ENCODE data around the gene CARMIL3.
"Not testable (repeated sequence)": the region's sequence is repeated elsewhere in the genome, so short reads cannot be mapped to it uniquely, and the experiment has no call there.

The CARMIL3 gene

DNA sequence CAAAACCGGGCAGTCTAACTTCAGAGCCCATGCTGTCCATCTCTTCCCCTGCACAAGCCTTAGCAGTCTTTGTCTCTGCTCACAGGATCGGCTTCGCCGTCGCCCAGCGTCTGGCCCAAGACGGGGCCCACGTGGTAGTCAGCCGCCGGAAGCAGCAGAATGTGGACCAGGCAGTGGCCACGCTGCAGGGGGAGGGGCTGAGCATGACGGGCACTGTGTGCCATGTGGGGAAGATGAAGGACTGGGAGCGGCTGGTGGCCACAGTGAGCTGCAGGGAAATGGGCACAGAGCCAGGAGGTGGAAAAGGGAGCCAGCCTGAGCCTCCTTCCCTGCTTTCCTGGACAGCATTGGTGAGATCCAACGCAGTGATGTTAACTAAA, 14.2 kb upstream of the CARMIL3 start:
- FAIRE-seq = no peak

DNA sequence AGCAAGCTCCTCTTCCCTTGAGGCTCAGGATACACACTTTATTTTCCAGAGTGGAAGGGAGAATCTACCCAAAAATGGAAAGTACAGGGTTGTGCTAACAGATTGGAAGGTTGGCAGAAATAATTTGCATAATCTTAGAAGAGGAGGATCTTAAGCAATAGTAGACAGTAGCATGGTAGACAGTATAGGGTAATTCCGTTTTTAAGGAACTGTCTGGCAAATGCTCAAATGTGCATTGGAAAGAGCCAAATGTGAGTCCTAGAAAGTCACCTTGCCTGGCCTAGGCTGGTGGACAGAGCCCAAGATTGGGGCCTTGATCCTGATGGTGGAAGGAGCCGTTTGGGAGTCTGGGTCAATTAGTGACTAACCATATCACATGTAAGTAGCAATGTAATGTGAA, 13.1 kb upstream of the CARMIL3 start:
- FAIRE-seq = no peak

- FAIRE-seq = no peak
Measured at GRCh38 chr14:24040692-24041091, 11.1 kb upstream of the CARMIL3 start.

DNA sequence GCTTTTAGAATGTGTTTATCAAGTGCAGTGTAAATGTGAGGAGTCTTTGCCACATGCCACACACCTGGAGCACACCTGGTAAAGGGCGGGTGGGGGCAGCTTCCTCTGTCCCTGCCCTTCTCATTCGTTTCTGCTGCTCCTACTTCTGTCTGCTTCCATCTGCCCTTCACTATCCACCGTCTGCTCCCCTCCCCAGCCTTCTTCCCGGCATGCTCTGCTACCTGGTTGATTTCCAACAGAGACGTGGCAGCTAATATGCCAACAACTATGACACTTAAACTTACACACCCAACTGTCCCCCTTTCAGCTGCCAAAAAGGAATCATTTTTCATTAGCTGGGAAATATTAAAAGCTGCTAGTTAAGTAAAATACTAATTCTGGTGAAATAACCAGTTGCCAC, 9.1 kb upstream of the CARMIL3 start:
- FAIRE-seq = no peak

DNA sequence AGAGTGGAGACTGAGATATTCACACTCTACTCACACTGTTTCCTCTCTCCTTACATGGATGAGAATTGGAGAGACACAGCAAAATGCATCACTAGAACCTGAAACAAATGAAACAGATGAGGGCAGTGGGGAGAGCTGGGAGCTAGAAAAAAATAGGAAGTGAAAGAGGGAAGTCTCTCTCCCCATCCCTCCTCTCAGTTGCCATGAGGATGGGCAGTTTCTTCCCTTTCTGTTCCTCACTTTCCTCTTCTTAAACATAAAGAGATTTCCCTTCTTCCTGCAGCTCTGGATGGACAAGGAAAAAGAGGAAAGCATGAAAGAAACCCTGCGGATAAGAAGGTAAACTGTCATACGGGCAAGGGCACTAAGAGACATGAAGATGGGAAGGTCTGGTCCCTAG, 2.8 kb upstream of the CARMIL3 start:
- not testable (repeated sequence) for FAIRE-seq

DNA sequence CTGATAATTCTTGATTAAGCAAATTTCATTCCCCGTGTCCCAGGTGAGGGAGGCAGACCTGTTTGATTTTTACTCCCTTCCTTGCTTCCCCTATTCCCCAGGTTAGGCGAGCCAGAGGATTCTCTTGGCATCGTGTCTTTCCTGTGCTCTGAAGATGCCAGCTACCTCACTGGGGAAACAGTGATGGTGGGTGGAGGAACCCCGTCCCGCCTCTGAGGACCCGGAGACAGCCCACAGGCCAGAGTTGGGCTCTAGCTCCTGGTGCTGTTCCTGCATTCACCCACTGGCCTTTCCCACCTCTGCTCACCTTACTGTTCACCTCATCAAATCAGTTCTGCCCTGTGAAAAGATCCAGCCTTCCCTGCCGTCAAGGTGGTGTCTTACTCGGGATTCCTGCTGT, 1.1 kb upstream of the CARMIL3 start:
- not testable (repeated sequence) for FAIRE-seq

DNA sequence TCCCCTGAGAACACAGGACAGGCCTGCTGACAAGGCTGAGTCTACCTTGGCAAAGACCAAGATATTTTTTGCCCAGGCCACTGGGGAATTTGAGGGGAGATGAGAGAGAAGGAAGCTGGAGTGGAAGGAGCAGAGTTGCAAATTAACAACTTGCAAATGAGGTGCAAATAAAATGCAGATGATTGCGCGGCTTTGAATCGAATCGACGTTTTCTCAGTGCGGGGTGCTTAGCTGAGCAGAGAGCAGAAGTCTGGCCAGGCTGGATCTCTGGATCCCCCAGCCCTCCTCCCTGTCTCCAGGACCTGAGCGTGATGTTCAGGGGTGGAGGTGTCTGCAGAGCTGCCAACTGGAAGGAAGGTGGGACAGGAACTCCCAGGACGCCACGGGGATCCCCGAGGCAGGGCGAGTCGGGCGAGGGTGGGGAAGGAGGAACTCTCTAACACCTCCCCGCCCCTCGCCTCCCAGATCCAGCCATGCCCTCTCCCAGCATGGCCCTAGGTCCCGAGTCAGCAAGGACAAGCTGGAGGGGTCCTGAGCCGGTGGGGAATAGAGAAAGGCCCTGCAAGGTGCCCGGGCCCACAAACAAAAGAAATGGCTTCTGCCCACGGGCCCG, 527 bp upstream of the CARMIL3 start:
- no peak for FAIRE-seq

- FAIRE-seq = no peak
Measured at GRCh38 chr14:24052656-24053547, 1.1 kb downstream of the CARMIL3 start.

DNA sequence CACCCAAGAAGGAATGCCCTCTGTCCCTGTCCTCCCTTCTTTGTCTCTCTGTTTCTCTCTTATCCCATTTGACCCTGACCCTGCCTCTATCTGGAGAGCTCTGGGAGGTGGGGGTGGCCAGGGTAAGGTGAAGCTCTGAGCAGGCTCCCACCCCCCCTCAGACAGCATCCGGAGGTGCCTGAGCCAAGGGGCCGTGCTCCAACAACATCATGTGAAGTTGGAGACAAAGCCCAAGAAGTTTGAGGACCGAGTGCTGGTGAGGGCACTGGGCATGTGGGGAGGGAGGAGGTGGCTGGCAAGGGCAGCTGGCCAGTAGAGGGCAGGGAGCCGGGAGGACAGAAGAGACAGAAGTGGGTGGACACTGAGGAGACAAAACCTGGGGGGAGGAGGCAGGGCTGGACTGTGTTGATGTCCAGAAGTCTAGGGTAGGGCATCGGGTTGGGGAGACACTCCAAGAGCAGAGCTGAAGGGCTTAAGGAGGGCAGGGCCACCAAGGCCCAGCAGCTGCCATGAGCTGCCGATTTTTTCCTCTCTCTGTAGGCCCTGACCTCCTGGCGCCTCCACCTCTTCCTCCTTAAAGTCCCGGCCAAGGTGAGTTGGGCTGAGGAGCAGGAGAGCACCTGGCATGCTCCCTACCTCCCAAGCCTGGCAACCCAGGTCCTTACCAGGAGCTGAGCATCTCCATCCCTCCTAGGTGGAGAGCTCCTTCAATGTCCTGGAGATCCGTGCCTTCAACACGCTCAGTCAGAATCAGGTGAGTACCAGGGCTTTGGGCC, 1.9 kb downstream of the CARMIL3 start:
- no peak for FAIRE-seq

DNA sequence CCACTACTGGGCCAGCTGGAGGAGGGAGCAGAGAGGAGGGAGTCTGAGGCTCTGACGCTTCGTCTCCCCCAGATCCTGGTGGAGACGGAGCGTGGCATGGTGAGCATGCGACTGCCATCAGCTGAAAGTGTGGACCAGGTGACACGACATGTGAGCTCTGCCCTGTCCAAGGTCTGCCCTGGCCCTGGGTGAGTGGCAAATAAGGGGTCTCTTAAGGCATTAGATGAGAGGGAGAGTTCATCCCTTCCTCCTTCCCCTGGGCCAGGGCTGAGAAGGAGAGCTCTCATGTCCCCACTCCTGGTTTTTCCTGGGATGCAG, 2.5 kb downstream of the CARMIL3 start:
- no peak for FAIRE-seq

GRCh38 chr14:24054646-24055045, 2.8 kb downstream of the CARMIL3 start:
- FAIRE-seq = no peak

DNA sequence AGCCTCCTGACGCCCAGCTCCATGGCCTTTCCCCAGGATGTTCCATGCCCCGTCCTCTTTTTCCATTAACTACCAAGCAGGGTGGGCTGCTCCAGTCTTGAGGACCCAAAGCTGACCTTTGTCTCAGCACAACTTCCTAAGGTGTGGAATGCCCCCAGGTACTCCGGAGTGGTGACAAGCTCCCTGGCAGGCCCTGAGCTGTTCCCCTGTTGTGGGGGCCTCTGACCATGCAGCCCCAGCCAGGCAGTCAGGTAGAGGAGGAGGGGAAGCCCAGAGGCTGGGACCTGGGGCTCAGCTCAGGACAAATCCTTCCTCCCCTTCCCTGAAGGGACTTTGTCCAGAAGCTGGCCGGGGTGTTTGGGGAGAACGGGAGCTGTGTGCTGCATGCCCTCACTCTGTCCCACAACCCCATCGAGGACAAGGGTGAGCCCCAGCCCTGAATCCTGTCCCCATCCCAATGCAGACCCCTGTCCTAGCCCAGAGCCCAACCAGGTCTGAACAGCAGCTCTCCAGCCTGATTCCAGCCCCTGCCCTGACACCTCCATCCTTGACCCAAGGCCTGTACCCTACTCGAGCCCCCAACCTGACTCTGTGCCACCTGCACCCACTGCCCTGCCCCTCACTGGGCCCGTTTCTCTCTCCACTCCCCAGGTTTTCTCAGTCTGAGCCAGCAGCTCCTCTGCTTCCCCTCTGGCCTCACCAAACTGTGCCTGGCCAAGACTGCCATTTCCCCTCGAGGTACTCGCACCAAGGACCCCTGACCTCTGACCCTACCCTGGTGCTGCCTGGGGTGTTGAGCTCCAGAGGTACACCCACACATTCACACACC, 4.4 kb downstream of the CARMIL3 start:
- no peak for FAIRE-seq

- no peak for FAIRE-seq
Measured at GRCh38 chr14:24056800-24057184, 5.0 kb downstream of the CARMIL3 start.

DNA sequence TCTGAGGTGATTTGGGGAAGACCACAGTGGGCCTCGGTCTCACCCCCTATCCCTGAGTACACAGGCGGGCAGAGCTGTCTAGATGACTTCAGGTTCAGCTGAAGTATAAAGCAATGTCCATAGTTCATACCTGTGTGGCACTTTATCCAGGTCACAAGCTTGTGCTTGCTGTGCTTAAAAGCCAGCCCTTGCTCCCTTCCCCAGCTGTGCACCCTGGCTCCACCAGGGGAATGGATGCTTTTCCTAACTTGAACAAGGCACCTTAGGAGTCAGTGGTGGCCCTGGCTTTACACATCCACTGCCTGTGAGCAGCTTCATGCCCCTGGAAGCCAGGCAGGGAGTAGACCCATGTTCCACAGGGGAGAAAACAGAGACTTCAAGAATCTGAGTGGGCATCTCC, 5.5 kb downstream of the CARMIL3 start:
- no peak for FAIRE-seq

- no peak for FAIRE-seq
Measured at GRCh38 chr14:24057867-24058259, 6.1 kb downstream of the CARMIL3 start.

DNA sequence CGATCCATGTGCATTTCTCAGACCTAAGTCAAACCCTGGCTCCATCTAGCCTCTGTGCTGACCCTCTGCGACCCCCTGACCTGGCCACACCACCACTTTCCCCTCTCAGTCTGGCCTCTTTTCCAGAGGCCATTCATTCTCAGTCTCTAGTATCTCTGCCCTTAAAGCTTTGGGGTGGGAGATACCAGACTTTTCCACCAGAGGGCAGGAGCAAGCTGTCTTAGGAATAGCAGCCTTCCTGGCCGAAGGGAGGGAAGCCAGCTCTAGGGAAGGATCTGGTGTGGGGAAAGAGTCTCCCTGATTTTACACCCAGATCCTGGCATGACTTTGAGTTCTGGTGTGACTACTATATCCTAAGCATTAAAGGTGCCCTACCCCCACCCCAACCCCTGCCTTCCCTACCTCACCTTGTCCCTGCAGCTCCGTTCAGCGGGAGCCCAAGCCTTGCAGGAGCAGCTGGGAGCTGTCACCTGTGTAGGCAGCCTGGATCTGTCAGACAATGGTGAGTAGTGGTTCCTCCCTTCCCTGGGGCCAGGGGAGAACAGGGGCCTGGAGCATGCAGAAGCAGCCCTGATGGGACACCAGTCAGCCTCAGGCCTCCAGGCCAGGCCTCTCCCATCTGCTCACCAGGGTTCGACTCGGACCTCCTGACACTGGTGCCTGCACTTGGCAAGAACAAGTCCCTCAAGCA, 6.6 kb downstream of the CARMIL3 start:
- no peak for FAIRE-seq

DNA sequence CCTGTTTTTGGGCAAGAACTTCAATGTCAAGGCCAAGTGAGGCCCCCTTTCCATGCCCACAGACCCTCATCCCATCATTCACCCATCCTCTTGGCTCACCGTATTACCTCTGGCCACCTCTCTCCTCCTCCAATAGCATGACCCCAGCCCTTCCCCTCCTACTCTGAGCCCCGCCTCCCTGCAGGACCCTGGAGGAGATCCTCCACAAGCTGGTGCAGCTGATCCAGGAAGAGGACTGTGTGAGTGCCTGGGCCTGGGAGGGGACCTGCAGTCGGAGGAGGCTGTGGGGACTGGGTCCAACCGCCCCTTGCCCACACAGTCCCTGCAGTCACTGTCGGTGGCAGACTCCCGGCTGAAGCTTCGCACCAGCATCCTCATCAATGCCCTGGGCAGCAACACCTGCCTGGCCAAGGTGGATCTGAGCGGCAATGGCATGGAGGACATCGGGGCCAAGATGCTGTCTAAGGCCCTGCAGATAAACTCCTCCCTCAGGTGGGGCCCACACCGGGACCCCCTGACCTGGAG, 7.2 kb downstream of the CARMIL3 start:
- no peak for FAIRE-seq

GRCh38 chr14:24059841-24060388, 8.1 kb downstream of the CARMIL3 start:
- no peak for FAIRE-seq

DNA sequence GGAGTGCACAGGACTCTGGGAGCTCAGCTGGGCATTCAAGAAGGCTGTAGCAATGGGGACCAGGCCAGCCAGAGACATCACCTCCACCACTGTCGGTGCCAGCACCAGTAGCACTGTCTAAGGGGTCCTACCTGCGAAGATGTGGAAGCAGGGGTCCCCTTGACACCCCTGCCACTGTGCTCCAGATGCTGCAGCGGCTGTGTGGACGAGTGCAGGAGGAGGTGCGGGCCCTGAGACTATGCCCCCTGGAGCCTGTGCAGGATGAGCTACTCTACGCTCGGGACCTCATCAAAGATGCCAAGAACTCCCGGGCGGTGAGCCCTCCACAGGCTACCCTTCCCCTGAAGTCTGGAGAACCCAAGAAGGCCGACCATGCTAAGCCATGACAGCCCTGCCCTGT, 8.6 kb downstream of the CARMIL3 start:
- no peak for FAIRE-seq

- no peak for FAIRE-seq
Measured at GRCh38 chr14:24060984-24061913, 9.4 kb downstream of the CARMIL3 start.

Measured in A204.1 (cell line).